ENCODE measurements around the gene RPIA. TPM values are rescaled to one million over a fixed set of nuclear protein-coding genes. Genes with fewer than 3 reads are reported as not detected.

Gene RPIA
- total RNA-seq, 1 donor from 2014 or later = 22.4 TPM

- Mint-ChIP-seq H3K9me3 (ENCODE audit: unreplicated experiment) (no peaks in the 10 kb centered on the region), H3K27ac (ENCODE audit: unreplicated experiment) (no peak overlapping the region), H3K4me1 (ENCODE audit: unreplicated experiment) (peaks cover 30% of the 10 kb centered on the region), H3K4me3 (ENCODE audit: unreplicated experiment) (no peak overlapping the region), H3K36me3 (ENCODE audit: low read depth, unreplicated experiment) (no peaks in the 10 kb centered on the region), H3K27me3 (ENCODE audit: unreplicated experiment) (no peaks in the 10 kb centered on the region)
- TF ChIP-seq CTCF (IDR thresholded peaks at IDR 0.05; ENCODE audit: unreplicated experiment) = no peak
- no peak for DNase-seq (ENCODE audit: low spot score)
These were observed 34.8 kb upstream of the RPIA start for GRCh38 chr2:88656690-88657089.

GRCh38 chr2:88657131-88657530 lies 34.3 kb upstream of the RPIA start:
- Mint-ChIP-seq H3K27ac (ENCODE audit: unreplicated experiment) (no peak overlapping the region), H3K9me3 (ENCODE audit: unreplicated experiment) (no peaks in the 10 kb centered on the region)
- TF ChIP-seq CTCF (IDR thresholded peaks at IDR 0.05; ENCODE audit: unreplicated experiment) = no peak

GRCh38 chr2:88658326-88658725 lies 33.1 kb upstream of the RPIA start:
- Mint-ChIP-seq H3K27ac (ENCODE audit: unreplicated experiment) (peak overlapping the region; percentile 96), H3K4me1 (ENCODE audit: unreplicated experiment) (peaks cover 35% of the 10 kb centered on the region), H3K4me3 (ENCODE audit: unreplicated experiment) (no peak overlapping the region), H3K27me3 (ENCODE audit: unreplicated experiment) (no peaks in the 10 kb centered on the region), H3K9me3 (ENCODE audit: unreplicated experiment) (no peaks in the 10 kb centered on the region), H3K36me3 (ENCODE audit: low read depth, unreplicated experiment) (no peaks in the 10 kb centered on the region)
- no peak for DNase-seq (ENCODE audit: low spot score)
- TF ChIP-seq CTCF (IDR thresholded peaks at IDR 0.05; ENCODE audit: unreplicated experiment) = no peak

More at GRCh38 chr2:88657131-88657530, 34.3 kb upstream of the RPIA start:
- Mint-ChIP-seq H3K4me1 (ENCODE audit: unreplicated experiment) (peaks cover 30% of the 10 kb centered on the region), H3K4me3 (ENCODE audit: unreplicated experiment) (no peak overlapping the region), H3K36me3 (ENCODE audit: low read depth, unreplicated experiment) (no peaks in the 10 kb centered on the region), H3K27me3 (ENCODE audit: unreplicated experiment) (no peaks in the 10 kb centered on the region)
- no peak for DNase-seq (ENCODE audit: low spot score)

- no peaks in the 10 kb centered on the region for H3K36me3 Mint-ChIP-seq (ENCODE audit: low read depth, unreplicated experiment)
- no peaks in the 10 kb centered on the region for H3K9me3 Mint-ChIP-seq (ENCODE audit: unreplicated experiment)
- DNase-seq (ENCODE audit: low spot score) = no peak
- peak overlapping the region; percentile 96 for H3K27ac Mint-ChIP-seq (ENCODE audit: unreplicated experiment)
- no peak for TF ChIP-seq CTCF (IDR thresholded peaks at IDR 0.05; ENCODE audit: unreplicated experiment)
- H3K4me3 Mint-ChIP-seq (ENCODE audit: unreplicated experiment) = no peak overlapping the region
- H3K4me1 Mint-ChIP-seq (ENCODE audit: unreplicated experiment) = peaks cover 36% of the 10 kb centered on the region
- H3K27me3 Mint-ChIP-seq (ENCODE audit: unreplicated experiment) = no peaks in the 10 kb centered on the region
These were observed 32.5 kb upstream of the RPIA start for GRCh38 chr2:88658881-88659537.

- peak overlapping the region; percentile 96 for H3K27ac Mint-ChIP-seq (ENCODE audit: unreplicated experiment)
- no peaks in the 10 kb centered on the region for H3K9me3 Mint-ChIP-seq (ENCODE audit: unreplicated experiment)
- H3K27me3 Mint-ChIP-seq (ENCODE audit: unreplicated experiment) = no peaks in the 10 kb centered on the region
- H3K4me1 Mint-ChIP-seq (ENCODE audit: unreplicated experiment) = peaks cover 36% of the 10 kb centered on the region
- peak overlapping the region; percentile 56 for H3K4me3 Mint-ChIP-seq (ENCODE audit: unreplicated experiment)
- no peaks in the 10 kb centered on the region for H3K36me3 Mint-ChIP-seq (ENCODE audit: low read depth, unreplicated experiment)
- no peak for TF ChIP-seq CTCF (IDR thresholded peaks at IDR 0.05; ENCODE audit: unreplicated experiment)
- DNase-seq (ENCODE audit: low spot score) = peak; percentile 18
These were observed 31.9 kb upstream of the RPIA start for GRCh38 chr2:88659538-88659915.
